NCI-H2227 (cell line): ENCODE measurements around the gene LDLRAP1.

Experiments used
- DNase-seq: peaks from one replicate; lab custom pipeline; 2025; ENCODE audit not compliant: unreplicated experiment; lab: John Stamatoyannopoulos, UW

Gene LDLRAP1

DNA sequence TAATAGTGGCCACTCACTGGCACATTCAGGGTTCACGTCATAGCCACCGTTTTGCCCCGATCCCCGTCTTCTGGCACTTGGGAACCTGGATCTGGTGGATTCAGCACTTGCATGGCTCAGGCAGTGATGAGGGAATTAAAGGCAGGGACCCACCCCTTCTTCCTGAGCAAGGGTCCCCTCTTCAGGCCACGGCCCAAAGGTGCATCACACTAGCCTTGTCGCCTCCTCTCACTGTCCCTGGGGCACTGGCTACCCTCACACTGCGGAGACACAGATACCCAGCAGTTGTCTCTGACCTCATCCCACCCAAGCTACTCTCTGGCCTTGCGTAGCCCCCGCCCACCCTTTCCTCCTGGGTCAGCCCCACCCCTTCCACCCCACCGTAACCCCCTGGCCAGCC is 19.9 kb upstream of the LDLRAP1 start:
- no peak for DNase-seq

- no peak for DNase-seq
These were observed 18.6 kb upstream of the LDLRAP1 start for GRCh38 chr1:25524568-25525360.

GRCh38 chr1:25525361-25525688 is 18.1 kb upstream of the LDLRAP1 start:
- DNase-seq, result no peak

- no peak for DNase-seq
These were observed 16.7 kb upstream of the LDLRAP1 start for GRCh38 chr1:25526753-25527152.

DNA sequence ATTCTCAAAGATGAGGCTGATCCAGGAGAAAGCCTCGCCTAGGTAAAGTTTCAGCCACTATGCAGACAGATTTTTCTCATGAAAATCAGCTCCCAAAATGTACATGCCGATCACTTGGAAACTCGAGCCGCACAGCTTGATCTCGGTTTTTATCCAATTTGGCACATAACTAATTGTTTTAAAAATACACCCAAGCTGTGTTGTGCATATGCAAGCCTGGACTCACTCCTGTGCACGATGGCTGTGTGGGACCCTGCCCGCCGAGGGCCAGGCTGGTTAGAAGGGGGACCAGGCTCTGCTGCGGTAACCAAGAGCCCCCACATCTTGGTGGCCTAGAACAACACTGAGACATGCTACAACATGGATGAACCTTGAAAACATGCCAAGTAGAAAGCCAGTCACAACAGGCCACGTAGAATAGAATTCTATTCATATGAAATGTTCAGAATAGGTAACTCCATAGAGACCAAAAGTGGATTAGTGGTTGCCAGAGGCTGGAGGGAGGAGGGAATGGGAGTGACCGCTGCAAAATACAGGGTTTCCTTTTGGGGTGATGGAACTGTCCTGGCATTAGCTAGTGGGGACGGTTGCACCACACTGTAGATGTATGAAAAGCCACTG is 16.1 kb upstream of the LDLRAP1 start:
- no peak for DNase-seq

- DNase-seq, result no peak
These were observed 15.3 kb upstream of the LDLRAP1 start for GRCh38 chr1:25527946-25528595.

GRCh38 chr1:25528881-25529517 is 14.4 kb upstream of the LDLRAP1 start:
- DNase-seq, result no peak

DNA sequence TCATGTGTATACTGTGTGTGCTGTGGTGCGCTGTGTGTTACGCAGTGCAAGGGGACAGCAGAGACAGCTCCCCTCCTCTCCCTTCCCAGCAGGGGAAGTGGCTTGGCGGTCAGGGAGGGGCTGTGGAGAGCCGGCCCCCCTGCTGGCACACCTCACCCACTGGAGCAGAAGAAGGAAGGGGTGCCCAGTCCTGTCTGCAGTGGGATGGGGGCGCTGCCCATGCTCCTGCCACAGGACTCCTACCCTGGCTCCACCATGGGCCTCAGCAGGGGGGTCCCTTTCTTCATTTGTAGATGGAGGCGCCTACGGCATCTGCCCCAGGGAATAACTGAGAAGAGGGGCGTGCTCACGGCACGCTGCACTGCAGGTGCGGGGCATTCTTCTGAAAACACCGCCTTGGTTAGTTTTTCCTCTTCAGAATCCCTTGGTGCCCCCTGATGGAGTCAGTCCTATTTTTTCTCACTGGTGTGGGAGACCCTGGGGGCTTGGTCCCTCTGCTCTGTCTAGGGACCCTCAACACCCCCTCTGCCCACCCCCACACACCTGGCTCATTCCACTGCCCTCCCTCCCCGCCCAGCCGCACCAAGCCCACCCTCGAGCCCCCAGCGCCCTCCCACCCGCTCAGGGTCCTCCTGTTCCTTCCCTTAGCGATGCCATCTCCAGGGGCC is 13.8 kb upstream of the LDLRAP1 start:
- DNase-seq, result no peak

GRCh38 chr1:25530186-25531081 is 13.0 kb upstream of the LDLRAP1 start:
- DNase-seq, result no peak

DNA sequence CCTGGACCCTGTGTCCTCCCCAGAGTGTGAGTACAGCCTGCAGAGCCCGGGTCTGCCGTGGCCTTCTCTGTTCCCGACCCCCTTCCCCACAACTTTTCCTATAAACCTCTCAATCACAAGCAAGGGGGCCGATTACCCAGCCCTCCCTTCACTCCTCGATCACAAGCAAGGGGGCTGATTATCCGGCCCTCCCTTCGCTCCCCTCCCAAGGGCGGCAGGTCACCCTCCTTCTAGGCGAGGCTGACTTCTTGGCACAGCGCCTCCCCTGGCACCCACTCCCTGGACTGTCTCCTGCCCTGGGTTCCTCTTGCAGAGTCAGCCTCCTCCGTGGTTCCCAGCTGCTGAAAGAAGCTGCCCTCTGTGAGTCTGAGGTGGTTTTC is 12.3 kb upstream of the LDLRAP1 start:
- DNase-seq, result no peak

DNA sequence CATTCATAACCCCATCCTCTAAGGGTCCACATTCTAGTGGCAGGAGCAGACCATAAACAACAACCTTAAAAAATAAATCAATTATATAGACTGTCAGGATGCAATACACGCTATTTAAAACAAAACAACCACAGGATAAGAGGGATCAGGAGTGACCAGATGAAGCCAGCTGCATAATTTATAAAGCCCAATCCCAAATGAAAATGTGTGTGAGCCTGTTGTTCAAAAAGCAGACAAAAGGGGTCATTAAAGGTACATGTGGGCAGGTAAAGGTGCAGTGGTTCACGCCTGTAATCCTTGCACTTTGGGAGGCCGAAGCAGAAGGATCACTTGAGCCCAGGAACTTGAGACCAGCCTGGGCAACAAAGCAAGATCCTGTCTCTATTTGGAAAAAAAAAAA is 10.4 kb upstream of the LDLRAP1 start:
- no peak for DNase-seq

DNA sequence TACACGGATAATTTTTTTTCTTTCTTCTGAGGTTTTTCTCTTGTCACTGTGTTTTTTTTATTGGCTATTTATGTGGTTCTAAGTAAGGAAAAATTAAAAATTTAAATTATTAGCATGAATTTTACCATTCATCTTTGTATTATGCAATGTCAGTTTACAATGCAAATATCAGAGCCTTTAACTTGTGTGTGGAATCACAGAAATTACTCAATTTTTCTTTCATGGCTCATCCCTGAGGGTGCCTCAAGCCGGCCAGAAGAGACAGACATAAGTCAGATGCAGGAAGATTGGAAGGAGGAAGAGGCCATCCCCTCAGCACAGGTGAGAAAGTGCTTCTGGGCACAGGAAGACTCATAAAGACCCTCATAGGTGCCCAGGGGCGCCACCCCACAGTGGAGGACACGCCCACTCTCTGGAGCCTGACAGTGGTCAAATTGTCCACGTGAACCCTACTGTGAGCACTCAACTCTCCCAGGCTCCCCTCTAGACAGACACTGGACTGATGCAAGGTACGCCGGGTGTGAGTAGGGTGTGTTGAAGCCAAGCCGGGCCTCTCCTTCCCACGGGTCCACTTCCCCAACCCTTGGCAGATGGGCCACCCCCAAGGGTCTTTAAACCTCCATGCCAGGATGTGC is 9.5 kb upstream of the LDLRAP1 start:
- DNase-seq, result no peak

DNA sequence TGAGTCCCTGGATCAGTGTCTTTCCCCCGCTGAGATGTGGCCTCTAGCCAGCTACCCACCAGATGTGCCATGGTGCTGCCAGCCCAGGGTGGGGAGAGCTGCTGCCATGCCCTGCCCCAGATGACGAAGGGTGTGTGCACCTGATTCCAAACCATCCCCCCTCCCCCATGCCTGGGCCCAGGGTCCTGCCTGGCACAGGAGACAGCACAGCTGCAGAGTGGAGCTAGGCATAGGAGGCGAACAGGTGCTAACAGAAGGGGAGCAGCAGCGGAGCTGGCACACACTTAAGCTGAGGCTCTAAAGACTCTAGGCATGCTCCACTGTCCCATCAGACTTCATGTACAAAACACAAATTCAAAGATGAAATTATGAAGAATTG is 9.0 kb upstream of the LDLRAP1 start:
- no peak for DNase-seq

GRCh38 chr1:25536124-25536523 is 7.3 kb upstream of the LDLRAP1 start:
- no peak for DNase-seq

- DNase-seq, result no peak
These were observed 6.1 kb upstream of the LDLRAP1 start for GRCh38 chr1:25537153-25537831.

- no peak for DNase-seq
These were observed 5.1 kb upstream of the LDLRAP1 start for GRCh38 chr1:25538191-25538767.

- no peak for DNase-seq
These were observed 2.6 kb upstream of the LDLRAP1 start for GRCh38 chr1:25540750-25541342.

DNA sequence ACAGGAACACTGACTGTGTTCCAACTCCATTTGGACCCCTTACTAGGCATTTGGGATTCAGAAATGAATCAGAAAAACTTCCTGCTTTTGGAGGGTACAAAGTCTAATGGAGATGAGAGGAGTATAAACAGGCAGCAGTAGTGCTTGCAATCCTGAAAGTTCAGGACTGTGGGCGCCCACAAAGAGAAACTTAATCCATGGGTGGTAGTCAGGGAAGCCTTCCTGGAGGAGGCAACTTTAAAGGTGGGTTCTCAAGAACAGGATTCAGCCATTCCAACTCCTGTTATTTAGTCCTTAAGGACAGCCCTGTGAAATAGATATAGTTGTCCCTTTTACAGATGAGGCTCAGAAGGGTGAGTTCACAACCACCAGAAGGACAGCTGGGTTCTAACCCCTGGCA is 2.0 kb upstream of the LDLRAP1 start:
- no peak for DNase-seq
